Activated CD4-positive, alpha-beta T cell treated with anti-CD3 and anti-CD28 coated beads, Interleukin-2, amount 50 U/mL, for 1 hour (primary cell): ENCODE data around the gene PWWP2B.

Source experiments
- DNase-seq: peaks from one replicate; pipeline ENCODE4 v3.0.0-alpha.2; 2020

Gene PWWP2B

GRCh38 chr10:132394936-132395703, 1.9 kb upstream of the PWWP2B start:
- no peak for DNase-seq

- DNase-seq: peak; percentile 30
Measured at GRCh38 chr10:132395704-132396493, 1.1 kb upstream of the PWWP2B start.

DNA sequence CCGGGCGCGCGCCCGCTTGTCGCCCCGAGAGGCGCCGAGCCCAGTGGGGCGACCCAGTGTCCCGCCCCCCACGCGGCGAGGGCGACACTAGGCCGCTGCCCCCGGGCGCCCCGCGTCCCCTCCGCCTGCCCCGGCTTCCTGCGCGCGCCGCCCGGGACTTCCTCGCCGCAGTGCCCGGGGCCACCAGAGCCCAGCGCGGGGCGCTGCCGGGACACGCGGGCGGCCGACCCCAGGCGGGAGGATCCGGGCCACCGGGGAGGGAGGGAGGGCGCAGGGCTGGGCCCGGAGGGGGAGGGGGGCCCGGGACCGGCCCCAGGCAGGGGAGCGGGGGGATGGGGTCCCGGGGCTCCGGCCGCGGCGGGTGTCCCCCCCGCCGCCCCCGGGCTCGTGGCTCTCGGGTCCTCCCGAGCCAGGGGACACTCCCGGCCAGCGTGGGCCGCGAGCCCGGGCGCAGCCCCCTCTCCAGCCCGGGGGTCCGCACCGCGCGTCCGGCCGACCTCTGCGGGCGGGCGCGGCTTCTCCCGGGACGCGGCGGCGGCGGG, 435 bp upstream of the PWWP2B start:
- DNase-seq: peak; percentile 63

GRCh38 chr10:132397671-132398565, 918 bp downstream of the PWWP2B start:
- DNase-seq: peak; percentile 33

- DNase-seq: no peak
Measured at GRCh38 chr10:132398566-132398991, 1.6 kb downstream of the PWWP2B start.

DNA sequence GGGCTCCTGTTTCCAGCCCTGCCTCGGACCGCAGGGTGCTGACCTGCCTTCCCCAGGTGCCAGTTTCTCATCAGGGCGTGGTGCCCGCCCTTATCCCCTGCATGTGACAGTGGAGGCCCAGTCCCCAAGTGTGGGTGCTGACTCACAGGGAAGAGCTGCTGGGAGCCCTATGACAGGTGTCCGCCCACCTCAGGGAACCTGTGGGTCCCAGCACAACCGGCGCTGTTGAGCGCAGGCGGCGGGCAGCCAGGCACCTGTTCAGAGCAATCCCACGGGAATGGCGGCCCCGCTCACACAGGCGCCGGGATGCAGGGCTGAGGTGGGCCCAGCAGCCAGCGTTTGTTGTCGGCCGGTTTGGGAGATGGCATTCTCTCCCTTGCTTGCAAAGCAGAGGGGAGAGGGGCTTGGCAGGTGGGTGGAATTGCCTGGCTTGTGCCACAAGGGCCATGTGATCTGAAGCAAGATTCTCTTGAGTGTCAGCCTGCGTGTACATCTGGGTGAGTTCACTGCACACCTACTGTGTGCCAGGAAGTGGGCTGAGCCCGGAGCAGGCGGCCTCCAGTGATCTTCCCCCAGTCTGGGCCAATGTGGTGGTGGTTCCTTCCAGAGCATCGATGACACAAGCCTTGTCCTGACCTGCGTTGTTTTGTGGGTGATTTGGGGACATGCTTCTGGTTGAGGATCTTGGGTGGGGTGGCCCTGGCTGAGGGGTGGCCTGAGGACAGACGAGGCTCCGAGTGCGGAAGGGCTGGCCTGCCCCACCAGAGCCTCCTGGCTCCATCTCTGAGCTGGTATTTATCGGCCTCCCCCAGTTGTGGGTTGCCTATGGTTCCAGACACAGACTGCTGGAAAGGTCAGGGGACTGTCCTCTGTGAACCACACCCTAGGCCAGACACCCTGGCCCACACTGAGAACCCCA, 2.4 kb downstream of the PWWP2B start:
- no peak for DNase-seq

DNA sequence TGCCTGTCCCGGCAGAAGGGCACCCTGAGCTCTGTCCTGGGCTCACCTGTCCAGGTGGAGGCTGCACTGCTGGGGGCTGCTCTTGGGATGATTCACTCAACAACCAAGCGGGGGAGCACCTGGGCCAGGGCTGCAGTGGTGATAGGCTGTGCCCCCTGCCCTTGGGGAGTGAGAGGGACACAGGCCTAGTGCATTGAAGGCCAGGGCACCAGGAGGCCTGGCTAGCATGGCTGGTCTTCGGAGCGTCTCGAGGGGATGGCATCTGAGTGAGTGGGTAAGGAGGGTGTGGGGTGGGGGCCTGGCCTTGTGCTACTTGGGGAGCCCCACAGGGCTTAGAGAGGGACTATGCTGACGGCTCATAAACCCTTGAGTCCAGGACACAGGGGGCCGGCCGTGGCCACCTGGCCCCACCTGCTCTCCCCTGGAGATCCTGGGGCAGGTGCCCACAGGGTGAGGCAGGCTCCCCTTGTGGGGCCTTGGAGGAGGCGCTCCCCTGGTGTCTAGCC, 3.1 kb downstream of the PWWP2B start:
- DNase-seq: no peak

GRCh38 chr10:132400547-132401151, 3.6 kb downstream of the PWWP2B start:
- no peak for DNase-seq

GRCh38 chr10:132401401-132402118, 4.6 kb downstream of the PWWP2B start:
- no peak for DNase-seq

DNA sequence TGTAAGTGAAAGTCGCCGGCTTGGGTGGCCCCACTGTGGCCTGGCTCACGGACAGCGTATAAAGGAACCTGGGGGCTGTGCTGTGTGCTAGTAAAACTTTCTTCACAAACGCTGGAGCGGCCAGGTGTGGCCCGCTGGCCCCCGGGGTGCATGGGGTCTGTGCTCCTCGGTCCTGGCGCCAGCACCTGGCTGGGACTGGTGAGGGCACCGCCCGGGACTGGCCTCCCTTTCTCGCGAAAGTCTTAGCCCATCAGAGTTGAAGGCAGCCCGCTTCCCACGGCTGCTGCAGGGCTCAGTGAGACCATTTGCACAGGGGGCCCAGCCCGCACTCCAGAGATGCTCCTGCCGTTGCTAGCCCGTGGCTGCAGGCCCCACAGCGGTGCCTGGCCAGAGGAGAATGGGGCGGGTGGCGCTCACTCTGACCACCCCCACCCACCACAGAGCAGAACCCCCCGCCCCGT, 5.8 kb downstream of the PWWP2B start:
- no peak for DNase-seq

DNA sequence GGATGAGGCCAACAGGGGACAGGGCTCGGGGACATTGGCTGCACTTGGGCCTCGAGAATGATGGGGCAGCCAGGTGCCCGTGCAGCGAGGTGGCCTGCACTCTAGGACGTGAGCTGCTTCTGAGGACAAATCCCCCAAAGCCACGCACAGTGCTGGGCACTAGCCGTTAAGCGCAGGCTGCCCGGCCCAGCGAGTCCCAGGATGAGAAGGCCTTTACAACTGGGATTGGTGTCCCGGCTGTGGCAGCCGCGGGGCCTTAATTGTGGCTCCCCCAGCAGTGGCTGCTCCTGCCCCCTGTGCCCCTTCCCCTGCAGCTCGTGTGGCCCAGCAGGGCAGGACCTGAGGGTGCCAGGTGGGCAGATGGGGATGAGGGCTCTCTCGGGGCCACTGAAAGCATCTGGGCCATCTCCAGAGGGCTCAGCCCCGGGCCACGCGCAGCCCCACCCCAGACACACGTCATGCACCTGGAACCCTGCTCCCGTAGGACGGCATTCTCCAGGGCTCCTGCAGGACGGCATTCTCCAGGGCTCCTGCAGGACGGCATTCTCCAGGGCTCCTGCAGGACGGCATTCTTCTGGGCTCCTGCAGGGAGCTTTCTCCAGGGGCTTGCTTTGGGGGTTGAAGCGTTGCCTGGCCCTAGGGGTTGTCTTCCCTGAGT, 6.6 kb downstream of the PWWP2B start:
- no peak for DNase-seq

DNA sequence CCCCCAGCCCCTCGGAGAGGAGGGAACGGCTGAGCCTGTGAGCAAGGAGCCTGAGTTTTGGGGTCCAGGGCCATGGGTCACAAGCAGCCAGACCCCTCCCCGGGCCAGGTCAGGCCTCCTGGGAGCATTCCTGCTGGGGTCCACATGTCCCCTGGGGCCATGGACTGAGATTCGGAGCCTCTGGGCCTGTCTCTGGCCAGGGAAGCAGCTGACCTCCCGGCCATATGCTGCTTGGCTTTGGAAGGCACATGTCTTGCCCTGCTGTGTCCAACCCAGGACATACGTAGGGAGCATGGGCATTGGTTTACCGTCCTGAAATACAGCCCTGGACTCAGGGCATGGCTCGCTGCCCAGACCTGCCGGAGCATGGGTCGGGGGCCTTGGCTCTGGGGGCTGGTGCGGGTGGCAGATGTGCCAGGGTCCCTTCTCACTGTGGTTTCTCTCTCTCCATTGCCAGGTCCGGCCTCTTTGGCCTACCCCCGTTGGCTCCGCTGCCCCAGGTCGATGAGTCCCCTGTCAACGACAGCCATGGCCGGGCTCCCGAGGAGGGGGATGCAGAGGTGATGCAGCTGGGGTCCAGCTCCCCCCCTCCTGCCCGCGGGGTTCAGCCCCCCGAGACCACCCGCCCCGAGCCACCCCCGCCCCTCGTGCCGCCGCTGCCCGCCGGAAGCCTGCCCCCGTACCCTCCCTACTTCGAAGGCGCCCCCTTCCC, 7.3 kb downstream of the PWWP2B start:
- no peak for DNase-seq

DNA sequence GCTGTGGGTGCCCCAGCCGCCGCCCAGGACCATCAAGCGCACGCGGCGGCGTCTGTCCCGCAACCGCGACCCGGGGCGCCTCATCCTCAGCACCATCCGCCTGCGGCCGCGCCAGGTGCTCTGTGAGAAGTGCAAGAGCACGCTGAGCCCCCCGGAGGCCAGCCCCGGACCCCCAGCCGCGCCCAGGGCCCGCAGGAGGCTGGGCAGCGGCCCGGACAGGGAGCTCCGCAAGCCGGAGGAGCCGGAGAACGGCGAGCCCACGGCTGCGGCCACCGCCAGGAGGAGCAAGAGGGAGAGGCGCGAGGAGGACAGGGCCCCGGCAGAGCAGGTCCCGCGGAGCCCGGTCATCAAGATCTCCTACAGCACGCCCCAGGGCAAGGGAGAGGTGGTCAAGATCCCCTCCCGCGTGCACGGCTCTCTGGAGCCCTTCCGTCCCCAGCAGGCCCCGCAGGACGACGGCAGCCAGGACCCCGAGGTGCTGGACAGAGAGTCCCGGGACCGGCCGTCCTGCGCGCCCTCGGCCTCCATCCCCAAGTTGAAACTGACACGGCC, 8.0 kb downstream of the PWWP2B start:
- DNase-seq: no peak

- no peak for DNase-seq
Measured at GRCh38 chr10:132405463-132405991, 8.5 kb downstream of the PWWP2B start.

GRCh38 chr10:132406181-132406580, 9.2 kb downstream of the PWWP2B start:
- no peak for DNase-seq

DNA sequence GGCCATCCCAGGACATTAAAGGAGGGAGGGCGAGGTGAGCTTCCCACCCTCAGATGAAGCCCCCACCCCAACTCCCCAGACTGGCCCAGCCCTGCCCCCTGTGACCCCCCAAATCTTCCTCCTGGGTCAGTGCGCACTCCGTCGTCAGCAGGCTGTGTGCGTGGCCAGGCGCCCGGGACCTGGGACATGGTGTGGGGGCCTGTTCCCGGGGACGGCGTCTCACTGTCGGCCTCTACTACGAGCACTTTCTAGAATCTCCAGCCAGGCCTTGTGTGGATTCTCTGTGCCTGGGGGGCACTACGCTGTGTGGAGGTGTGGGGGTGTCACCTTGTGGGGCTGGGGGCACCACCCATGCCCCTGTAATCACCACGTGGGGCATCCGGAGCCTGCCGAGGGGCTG, 9.8 kb downstream of the PWWP2B start:
- DNase-seq: no peak

- DNase-seq: no peak
Measured at GRCh38 chr10:132407243-132407746, 10.3 kb downstream of the PWWP2B start.

- no peak for DNase-seq
Measured at GRCh38 chr10:132407846-132408278, 10.9 kb downstream of the PWWP2B start.
